GM12873 (cell line): Measurements from ENCODE around the gene CYGB.

Experiments used
- CTCF ChIP-seq: IDR thresholded peaks from 2 replicates; pipeline ENCODE4 v1.5.1; 2012; ENCODE audit warnings: low read depth, mild to moderate bottlenecking, moderate library complexity, low read length, control low read depth; ENCODE audit not compliant: insufficient read depth; ENCODE audit errors: missing control alignments

The CYGB gene

GRCh38 chr17:76497699-76497978 lies 39.9 kb downstream of the CYGB start:
- TF ChIP-seq CTCF: no peak

- TF ChIP-seq CTCF: no peak
Measured at GRCh38 chr17:76496464-76496863, 41.0 kb downstream of the CYGB start.

- TF ChIP-seq CTCF: no peak
Measured at GRCh38 chr17:76495663-76496400, 41.7 kb downstream of the CYGB start.

GRCh38 chr17:76493505-76494167 lies 43.9 kb downstream of the CYGB start:
- no peak for TF ChIP-seq CTCF

GRCh38 chr17:76492989-76493501 lies 44.5 kb downstream of the CYGB start:
- TF ChIP-seq CTCF: no peak

GRCh38 chr17:76492123-76492988 lies 45.2 kb downstream of the CYGB start:
- no peak for TF ChIP-seq CTCF
